Measurements from ENCODE around the gene PRCP.
A peak's percentile ranks its signal among the peaks of the same experiment; 100 is the strongest.

Gene PRCP

GRCh38 chr11:82787981-82788380 lies 112.2 kb downstream of the PRCP start:
- TF ChIP-seq CTCF (IDR thresholded peaks at IDR 0.05; ENCODE audit: borderline replicate concordance, insufficient read depth, low read depth, low read length), result no peak
- no peak overlapping the region for H3K4me3 ChIP-seq (ENCODE audit: low read depth, low read length)

- no peak for TF ChIP-seq CTCF (IDR thresholded peaks at IDR 0.05; ENCODE audit: borderline replicate concordance, insufficient read depth, low read depth, low read length)
- no peak overlapping the region for H3K4me3 ChIP-seq (ENCODE audit: low read depth, low read length)
Observed at GRCh38 chr11:82786836-82787235, 113.4 kb downstream of the PRCP start.

GRCh38 chr11:82786001-82786400 lies 114.2 kb downstream of the PRCP start:
- TF ChIP-seq CTCF (IDR thresholded peaks at IDR 0.05; ENCODE audit: borderline replicate concordance, insufficient read depth, low read depth, low read length), result no peak
- no peak overlapping the region for H3K4me3 ChIP-seq (ENCODE audit: low read depth, low read length)

- no peak overlapping the region for H3K4me3 ChIP-seq (ENCODE audit: low read depth, low read length)
- no peak for TF ChIP-seq CTCF (IDR thresholded peaks at IDR 0.05; ENCODE audit: borderline replicate concordance, insufficient read depth, low read depth, low read length)
Observed at GRCh38 chr11:82782825-82783374, 117.3 kb downstream of the PRCP start.

- H3K4me3 ChIP-seq (ENCODE audit: low read depth, low read length), result no peak overlapping the region
- TF ChIP-seq CTCF (IDR thresholded peaks at IDR 0.05; ENCODE audit: borderline replicate concordance, insufficient read depth, low read depth, low read length), result no peak
Observed at GRCh38 chr11:82778776-82779175, 121.5 kb downstream of the PRCP start.

GRCh38 chr11:82776377-82776776 lies 123.9 kb downstream of the PRCP start:
- TF ChIP-seq CTCF (IDR thresholded peaks at IDR 0.05; ENCODE audit: borderline replicate concordance, insufficient read depth, low read depth, low read length), result no peak

GRCh38 chr11:82775736-82776346 lies 124.4 kb downstream of the PRCP start:
- no peak overlapping the region for H3K4me3 ChIP-seq (ENCODE audit: low read depth, low read length)
- peak; percentile 87 for TF ChIP-seq CTCF (IDR thresholded peaks at IDR 0.05; ENCODE audit: borderline replicate concordance, insufficient read depth, low read depth, low read length)

More at GRCh38 chr11:82776377-82776776, 123.9 kb downstream of the PRCP start:
- H3K4me3 ChIP-seq (ENCODE audit: low read depth, low read length), result no peak overlapping the region

All from GM12875 (cell line).